ENCODE results near the gene PERP. TPM values are rescaled to one million over a fixed set of nuclear protein-coding genes. Genes with fewer than 3 reads are reported as not detected.

Gene PERP
- total RNA-seq, 1 donor from 2014 or later, result 27.2 TPM

DNA sequence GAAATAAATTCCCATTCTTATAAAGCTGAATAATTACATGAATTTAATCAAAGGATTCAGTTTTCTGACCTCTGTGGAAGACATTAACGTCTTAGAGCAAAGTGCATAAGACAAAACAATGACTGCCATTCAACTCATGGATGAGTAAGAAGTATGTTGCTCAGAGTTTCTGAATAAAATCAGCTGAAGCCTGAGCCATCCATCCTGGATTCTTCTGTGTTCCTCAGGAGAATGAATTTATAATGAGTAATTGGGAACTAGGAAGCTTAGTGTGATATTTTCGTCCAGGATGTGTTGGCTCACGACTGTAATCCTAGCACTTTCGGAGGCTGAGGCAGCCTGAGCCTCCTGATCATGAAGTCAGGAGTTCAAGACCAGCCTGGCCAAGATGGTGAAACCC, 62.8 kb downstream of the PERP start:
- H3K9me3 ChIP-seq, result no peaks in the 10 kb centered on the region

More for the DNA sequence above, 62.8 kb downstream of the PERP start:
- Histone ChIP-seq H3K4me3 (no peak overlapping the region), H3K27me3 (ENCODE audit: low read depth) (no peaks in the 10 kb centered on the region), H3K36me3 (no peaks in the 10 kb centered on the region), H3K4me1 (no peaks in the 10 kb centered on the region), H3K27ac (no peak overlapping the region)
- DNase-seq (no peak), ATAC-seq (no peak)
- intact Hi-C loops (cut with DNase I), result no loop called here
- TF ChIP-seq, protein P1, sequence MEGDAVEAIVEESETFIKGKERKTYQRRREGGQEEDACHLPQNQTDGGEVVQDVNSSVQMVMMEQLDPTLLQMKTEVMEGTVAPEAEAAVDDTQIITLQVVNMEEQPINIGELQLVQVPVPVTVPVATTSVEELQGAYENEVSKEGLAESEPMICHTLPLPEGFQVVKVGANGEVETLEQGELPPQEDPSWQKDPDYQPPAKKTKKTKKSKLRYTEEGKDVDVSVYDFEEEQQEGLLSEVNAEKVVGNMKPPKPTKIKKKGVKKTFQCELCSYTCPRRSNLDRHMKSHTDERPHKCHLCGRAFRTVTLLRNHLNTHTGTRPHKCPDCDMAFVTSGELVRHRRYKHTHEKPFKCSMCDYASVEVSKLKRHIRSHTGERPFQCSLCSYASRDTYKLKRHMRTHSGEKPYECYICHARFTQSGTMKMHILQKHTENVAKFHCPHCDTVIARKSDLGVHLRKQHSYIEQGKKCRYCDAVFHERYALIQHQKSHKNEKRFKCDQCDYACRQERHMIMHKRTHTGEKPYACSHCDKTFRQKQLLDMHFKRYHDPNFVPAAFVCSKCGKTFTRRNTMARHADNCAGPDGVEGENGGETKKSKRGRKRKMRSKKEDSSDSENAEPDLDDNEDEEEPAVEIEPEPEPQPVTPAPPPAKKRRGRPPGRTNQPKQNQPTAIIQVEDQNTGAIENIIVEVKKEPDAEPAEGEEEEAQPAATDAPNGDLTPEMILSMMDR (IDR thresholded peaks at IDR 0.05), result no peak

Other genes with a start within 250 kb of the PERP start
- gene TNFAIP3, start 240.2 kb downstream of the PERP start, total RNA-seq, result 44.6 TPM
- gene ARFGEF3, start 54.5 kb upstream of the PERP start, total RNA-seq, result 33.8 TPM
- gene PBOV1, start 111.1 kb upstream of the PERP start, total RNA-seq, result not detected